D341Med (cell line): ENCODE data around the gene RAB3GAP1.
"Not testable (repeated sequence)": the region's sequence is repeated elsewhere in the genome, so short reads cannot be mapped to it uniquely, and the experiment has no call there.

Source experiments
- DNase-seq: peaks from one replicate; pipeline ENCODE4 v3.0.0; 2012; ENCODE audit warnings: low spot score

RAB3GAP1 gene

GRCh38 chr2:135052042-135052876 lies at the start of gene RAB3GAP1:
TSS of gene RAB3GAP1 (plus strand) at chr2:135052292. CDS start at chr2:135052308, 16 bp downstream.
- DNase-seq, result peak; percentile 90

DNA sequence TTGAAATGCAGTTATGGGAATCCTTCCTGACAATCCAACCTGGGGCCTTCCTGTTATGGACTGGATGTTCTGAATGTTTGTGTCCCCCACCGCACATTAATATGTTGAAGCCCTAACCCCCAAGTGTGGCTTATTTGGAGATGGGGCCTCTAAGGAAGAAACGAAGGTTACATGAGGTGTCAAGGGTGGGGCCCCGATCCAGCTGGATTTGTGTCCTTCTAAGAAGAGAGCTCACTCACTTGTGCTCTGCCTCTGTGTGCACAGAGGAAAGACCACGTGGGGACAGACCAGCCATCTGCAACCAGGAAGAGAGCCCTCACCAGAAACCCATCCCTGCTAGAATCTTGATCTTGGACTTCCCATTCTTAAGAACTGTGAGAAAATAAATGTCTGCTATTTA lies 49.3 kb upstream of the RAB3GAP1 start:
- DNase-seq, result no peak

DNA sequence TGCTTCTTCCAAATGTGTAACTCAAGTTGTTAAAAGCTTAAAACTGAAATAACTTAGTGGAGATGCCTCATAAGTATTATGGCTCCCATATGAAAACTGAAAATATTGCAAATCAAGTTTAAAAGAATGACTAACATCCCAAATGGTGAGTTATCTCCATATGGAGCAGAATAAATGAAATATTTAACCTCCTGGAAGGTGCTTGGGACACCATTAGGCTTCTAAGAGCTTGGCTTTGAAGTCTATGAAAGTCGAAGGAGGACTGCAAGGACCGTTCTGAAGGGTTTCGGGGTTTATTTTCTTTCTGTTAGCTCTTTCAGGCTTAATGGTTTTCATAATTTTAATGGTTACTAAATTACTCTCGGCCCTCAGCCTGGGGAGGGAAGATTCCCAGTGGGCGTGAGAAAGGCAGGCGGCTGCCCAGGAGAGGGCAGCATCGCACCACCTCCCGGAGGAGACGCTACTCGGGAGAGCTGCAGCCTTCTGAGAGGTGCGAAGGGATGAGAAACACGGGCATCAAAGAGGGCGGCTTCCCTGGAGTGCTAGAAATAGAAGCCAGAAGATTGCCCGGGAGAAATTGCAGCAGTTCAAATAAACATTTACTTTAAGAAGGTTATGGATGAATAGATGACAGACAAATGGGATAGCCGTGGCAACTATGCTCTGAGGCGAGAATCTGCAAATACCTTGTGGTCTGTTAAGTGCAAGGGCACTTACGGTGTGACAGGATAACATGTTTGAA lies 47.9 kb upstream of the RAB3GAP1 start:
- DNase-seq, result peak; percentile 87

DNA sequence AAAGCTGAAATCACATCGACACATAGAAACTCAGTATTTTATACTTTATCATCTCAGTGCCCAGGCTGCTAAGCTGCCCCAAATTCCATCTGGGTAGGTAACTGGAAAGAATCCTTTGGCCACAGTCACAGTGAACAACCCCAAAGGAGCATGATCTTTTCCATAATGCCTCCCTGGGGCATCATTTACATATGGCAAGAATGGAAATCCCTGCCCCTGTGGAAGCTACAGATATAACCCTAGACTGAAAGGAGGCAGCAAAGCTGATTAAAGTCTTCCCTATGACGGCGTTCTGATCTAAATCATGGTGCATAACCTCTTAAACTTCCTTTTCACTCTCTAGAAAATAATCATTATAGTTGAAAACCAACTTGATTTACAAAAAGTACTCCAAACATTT lies 46.3 kb upstream of the RAB3GAP1 start:
- DNase-seq, result peak; percentile 52

DNA sequence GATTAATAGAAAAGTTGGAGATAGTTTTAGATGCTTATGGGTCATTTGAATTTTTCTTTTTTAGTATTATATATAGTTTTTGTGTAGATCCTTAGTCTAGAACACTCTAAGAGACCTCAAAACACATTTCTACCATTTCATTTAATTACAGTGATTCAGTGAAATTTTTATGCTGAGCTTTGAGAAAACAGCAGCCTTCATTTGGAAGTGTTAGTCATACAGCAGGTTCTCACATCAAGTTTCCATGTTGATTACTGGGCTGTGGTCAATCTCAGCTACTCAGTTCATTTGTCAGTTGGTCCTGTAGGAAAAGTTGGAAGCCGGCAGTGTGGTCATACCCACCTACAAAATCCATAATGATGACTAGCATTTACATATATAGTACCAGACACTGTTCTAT lies 42.8 kb upstream of the RAB3GAP1 start:
- no peak for DNase-seq

- no peak for DNase-seq
These were observed 41.7 kb upstream of the RAB3GAP1 start for GRCh38 chr2:135010200-135010942.

- no peak for DNase-seq
These were observed 40.5 kb upstream of the RAB3GAP1 start for GRCh38 chr2:135011633-135012032.

DNA sequence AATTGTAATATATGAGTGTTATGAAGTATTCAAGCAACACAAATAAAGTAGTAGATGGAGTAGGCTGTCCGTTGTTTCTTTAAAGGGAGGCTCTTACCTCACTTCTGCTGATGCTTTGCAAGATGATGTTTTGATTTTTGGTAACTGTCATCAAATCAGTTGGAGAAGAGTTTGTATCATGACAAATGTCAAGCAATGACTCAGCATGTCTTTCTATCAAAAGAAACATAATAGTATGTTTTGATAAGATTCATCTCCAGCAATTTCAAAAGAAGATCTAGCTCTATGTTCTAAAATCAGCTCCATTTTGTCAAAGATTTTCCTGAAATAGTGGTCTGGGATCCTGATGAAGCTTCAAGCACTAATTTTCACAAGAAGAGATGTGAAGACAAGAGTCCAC lies 30.5 kb upstream of the RAB3GAP1 start:
- no peak for DNase-seq

DNA sequence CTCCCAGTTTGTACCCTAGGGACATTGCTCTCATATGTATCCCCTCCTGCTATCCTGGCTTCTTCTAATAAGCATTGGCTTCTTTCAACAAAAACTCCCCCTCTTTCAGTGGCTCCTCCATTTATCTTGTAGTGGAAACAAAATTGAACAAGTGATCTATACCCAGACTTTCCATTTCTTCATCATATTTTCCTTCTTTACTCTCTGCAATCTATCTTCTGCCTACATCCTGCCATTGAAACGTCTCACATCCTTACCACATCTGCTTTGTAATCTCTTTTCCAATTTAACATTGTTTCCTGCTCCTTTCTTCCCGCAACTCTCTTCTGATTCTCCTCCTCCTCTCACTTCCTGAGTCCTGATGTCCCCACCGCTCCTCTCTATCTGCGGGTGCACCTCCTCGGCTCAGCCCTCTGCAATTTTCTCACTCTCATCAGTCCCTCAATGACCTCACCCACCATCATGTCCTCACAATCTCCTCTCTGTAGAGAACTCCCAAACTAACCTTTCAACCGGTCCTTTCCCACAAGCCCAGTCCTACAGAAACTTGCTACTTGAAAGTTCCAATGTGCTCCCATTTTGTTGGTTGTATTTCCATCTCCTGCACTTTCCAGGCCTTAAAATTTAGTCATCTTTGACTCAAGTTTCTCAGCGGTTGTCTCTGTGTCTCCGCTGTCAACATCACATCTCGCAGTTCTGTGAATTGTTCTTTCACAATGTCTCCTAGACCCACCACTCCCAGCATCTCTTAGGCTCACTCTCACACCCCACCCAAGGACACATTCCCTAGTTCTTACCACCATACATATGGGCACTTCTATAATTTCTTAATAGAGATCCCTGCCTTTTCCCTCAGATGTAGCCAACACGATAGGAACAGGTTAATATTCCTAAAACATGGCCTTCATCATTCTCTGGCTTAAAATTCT lies 28.9 kb upstream of the RAB3GAP1 start:
- no peak for DNase-seq

- DNase-seq, result no peak
These were observed 28.1 kb upstream of the RAB3GAP1 start for GRCh38 chr2:135023886-135024485.

DNA sequence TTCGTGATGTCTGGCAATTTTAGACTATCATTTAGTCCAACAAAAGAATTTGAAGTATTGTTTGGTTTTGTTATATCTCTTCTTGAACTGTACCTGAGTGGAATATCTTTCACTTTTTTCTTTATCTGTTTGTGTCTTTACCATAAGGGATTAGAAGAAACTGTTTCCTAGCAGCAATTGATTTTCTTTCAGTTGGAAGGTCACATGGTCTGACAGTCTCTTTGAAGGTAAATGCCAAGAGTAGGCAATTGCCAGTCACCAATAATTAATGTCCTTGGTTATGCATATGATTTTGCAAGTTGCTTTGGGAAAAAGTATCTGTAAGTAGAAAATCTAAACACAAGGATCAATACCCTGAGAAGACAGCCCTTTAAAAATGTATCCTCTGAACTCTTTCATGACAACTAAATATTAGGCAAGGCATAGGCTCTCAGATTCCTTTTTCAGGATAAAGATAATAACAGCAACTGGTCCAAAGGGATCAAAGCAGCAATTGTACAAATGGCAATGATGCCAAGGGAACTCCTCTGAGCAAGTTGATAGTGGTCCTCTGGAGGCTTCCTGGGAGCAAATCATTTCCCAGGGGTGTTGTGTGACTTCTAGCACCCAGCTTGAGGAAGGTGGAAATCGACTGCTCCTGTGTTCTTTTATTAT lies 22.5 kb upstream of the RAB3GAP1 start:
- no peak for DNase-seq

DNA sequence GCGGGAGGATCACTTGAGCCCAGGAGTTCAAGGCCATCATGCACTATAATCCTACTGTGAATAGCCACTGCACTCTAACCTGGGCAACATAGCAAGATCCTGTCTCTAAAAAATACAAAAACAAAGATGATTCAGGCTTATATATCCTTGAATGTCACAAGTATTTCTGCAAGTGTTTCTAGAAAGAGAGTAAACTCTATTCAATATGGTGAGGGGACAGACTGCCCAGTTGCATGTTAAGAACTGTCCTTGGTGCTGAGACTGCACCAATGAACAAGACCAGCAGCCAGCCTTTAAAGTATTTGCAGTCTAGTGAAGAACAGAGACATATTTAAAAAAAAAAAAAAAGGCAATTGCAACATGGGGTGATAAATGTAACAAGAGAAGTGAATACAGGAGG lies 21.3 kb upstream of the RAB3GAP1 start:
- no peak for DNase-seq

DNA sequence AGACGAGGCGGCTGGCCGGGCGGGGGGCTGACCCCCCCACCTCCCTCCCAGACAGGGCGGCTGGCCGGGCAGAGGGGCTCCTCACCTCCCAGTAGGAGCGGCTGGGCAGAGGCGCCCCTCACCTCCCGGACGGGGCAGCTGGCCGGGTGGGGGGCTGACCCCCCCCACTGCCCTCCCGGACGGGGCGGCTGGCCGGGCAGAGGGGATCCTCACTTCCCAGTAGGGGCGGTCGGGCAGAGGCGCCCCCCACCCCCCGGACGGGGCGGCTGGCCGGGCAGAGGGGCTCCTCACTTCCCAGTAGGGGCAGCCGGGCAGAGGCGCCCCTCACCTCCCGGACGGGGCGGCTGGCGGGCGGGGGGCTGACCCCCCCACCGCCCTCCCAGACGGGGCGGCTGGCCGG lies 18.9 kb upstream of the RAB3GAP1 start:
- not testable (repeated sequence) for DNase-seq

GRCh38 chr2:135037831-135038230 lies 14.3 kb upstream of the RAB3GAP1 start:
- DNase-seq, result no peak

GRCh38 chr2:135043345-135043744 lies 8.7 kb upstream of the RAB3GAP1 start:
- no peak for DNase-seq

GRCh38 chr2:135047300-135047699 lies 4.8 kb upstream of the RAB3GAP1 start, which contains the start of gene MAP3K19:
TSS of gene MAP3K19 (minus strand) at chr2:135047447. CDS start at chr2:135024647, 22,800 bp downstream.
- no peak for DNase-seq

- DNase-seq, result no peak
These were observed 4.0 kb upstream of the RAB3GAP1 start for GRCh38 chr2:135048122-135048521.

- DNase-seq, result no peak
These were observed 2.0 kb upstream of the RAB3GAP1 start for GRCh38 chr2:135050132-135050531.

DNA sequence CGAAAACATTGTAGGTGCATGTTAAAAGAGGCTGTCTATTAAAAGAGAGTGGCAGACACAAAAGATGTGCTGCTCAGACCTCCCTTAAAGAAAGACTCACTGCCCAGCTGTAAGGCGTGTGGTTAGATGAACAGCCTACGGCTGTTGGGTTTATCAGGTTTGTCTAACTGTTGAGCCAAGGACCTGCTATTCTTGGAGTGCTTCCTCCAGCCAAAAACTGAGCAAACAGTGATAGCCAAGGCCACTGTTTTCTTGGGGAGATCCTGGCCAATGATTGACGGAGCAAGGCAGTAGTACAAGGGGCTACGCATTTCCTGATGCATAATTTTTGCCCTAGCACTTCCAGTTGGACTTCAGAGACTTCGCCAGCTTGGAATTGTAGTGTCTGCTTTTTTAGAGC lies 1.4 kb upstream of the RAB3GAP1 start:
- DNase-seq, result no peak

DNA sequence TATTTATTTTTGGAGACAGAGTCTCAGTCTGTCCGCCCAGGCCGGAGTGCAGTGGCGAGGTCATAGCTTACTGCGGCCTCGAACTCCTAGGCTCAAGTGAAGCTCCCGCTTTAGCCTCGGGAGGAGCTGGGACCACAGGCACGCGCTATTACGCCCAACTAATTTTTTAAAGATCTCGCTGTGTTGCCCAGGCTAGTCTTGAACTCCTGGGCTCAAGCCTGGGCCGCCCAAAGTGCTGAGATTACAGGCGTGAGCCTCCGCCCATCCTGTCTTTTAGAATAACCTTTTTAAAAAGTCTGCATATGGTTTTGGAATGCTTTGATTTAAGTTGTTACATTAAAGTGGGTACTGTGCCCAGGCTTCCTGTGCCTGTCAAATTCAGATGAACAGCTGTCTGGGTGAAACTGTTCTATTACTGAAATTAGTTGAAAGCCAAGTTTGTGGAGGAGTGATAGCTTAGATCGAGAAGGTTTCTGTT lies 944 bp downstream of the RAB3GAP1 start:
- no peak for DNase-seq
